ENCODE measurements around the gene ZNF415.

ZNF415 gene

DNA sequence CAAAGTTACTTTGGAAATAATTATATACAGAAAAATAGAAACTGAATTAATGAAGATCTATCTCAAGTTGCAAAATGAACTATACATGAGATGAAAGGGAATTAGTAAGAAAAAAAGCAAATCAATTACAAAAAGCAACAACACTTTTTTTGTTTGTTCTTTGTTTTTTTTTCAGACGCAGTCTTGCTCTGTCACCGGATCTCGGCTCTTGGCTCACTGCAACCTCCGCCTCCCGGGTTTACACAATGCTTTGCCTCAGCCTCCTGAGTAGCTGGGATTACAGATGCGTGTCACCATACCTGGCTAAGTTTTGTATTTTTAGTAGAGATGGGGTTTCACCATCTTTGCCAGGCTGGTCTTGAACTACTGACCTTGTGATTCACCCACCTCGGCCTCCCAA, 2.2 kb downstream of the ZNF415 start:
- TF ChIP-seq CTCF (IDR thresholded peaks at IDR 0.05): no peak

- TF ChIP-seq CTCF (IDR thresholded peaks at IDR 0.05): no peak
Measured at GRCh38 chr19:53123400-53123799, 9.3 kb downstream of the ZNF415 start.

GRCh38 chr19:53112286-53112685, 20.4 kb downstream of the ZNF415 start:
- no peak for TF ChIP-seq CTCF (IDR thresholded peaks at IDR 0.05)

- no peak for TF ChIP-seq CTCF (IDR thresholded peaks at IDR 0.05)
Measured at GRCh38 chr19:53109527-53109926, 23.2 kb downstream of the ZNF415 start.

DNA sequence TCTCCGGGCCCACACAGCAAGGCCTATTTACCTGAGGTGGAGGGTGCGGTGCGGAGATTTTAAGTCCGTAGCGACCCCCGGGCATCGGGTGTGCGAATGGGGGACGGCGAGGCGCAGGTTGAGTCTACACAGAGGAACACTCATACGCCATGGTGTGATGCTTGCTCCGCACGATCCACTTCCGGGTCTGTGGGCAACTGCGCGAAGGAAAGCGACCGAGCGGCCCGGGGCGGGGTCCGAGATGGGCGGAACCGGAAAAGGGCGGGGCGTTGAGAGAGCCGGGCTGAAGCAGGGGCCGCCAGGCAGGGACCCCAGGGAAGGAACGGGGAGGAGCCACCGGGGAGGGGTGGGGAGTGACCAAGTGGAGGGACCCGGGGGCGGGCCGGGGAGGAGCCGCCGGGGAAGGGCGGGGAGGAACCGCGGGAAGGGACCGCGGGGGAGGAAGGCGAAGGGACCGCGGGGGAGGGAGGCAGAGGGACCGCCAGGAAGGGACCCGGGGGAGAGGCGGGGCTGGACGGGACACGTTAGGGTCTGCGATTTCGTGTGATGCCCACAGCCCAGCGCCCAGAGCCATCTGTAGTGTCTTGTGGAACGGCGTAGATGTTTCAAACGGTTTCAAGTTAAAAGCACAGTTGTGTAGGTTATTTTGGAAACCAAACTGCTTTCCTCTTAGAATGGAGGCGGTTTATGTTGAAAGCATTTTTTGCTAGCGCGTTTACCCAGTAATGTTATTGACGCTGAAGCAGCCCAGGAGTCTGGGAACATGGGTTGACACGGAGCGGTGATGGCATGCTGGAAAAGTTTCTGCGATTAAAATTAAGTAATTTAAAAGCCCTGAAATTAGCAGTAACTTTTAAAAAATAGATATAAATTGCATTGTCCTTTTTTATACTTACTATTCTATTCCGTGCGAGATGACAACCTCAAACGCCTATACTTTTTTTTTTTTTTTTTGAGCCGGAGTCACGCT, 29.2 kb downstream of the ZNF415 start, which contains the start of gene ZNF160:
Gene ZNF160, minus strand, starts transcription at position 189 of the 970 bp plus-strand sequence. CDS start 17,146 bp downstream, outside the sequence.
- TF ChIP-seq CTCF (IDR thresholded peaks at IDR 0.05): no peak

GRCh38 chr19:53102756-53103233, 29.9 kb downstream of the ZNF415 start:
- TF ChIP-seq CTCF (IDR thresholded peaks at IDR 0.05): no peak

- no peak for TF ChIP-seq CTCF (IDR thresholded peaks at IDR 0.05)
Measured at GRCh38 chr19:53102206-53102755, 30.4 kb downstream of the ZNF415 start.

Data from LNCAP (cell line).